NK-92 (cell line): ENCODE measurements around the gene ADD3.
"Not testable (repeated sequence)": the region's sequence is repeated elsewhere in the genome, so short reads cannot be mapped to it uniquely, and the experiment has no call there.

Experiments
- DNase-seq: peaks from one replicate; lab custom pipeline; 2025; ENCODE audit not compliant: unreplicated experiment; lab: John Stamatoyannopoulos, UW

ADD3 gene

DNA sequence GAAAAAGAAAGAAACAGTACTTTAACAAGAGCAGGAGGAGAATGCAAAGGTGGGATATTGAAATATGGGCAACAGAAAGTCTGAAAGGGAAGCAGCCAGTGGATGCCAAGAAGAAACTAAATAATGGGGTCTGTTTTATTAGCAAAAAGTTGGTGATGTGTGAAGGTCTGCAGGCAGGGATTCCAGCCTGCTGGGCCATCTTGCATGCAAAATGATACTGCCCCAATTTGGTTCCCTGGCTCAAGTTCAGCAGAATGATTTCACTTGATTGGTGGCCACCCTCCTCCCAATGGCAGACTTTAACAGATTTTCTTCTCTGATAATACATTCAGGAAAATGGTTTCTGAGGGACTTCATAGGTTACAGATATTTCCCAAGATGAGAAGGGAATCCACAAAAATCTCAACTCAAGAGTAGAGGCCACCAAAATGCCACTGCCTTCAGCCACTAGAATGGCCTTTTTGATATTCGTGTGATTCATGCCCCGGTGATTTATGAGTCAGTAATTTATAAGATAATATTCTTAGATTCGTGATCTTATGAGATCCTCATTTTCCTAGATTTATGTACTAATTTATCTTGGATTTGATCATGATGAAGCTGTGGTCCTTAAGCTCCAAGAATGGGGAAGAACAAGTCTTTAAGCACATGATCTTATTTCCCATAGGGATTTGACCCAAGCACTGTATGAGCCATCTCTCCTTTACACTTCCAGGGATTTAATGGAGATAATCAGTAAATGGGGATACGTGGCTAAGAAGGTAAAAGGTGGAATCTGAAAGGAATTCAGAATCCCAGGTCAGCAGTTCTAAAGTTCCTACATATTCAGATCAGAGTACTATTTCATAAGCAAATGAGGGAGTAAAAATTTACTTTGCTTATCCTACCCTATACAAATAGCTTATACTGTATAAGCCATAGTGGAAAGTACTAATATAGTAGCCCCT is 32.3 kb upstream of the ADD3 start:
- DNase-seq: no peak

DNA sequence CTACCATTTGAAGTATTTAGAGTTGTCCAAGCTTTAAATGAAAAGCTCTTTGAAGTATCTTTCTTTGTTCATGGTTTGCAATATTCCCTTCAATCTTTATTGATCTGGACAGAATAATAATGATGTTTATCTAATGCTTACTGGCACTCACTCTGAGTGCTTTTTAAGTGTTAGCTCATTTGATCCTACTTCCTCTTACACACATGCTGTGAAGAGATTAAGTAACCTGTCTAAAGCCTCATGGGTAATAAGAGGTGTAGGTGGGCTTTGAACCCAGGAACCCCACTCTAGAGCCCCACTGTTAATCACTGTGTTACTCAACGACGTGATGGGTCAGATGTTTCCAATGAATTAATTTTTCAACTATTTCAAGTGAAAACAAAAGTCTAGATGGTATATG is 31.1 kb upstream of the ADD3 start:
- no peak for DNase-seq

DNA sequence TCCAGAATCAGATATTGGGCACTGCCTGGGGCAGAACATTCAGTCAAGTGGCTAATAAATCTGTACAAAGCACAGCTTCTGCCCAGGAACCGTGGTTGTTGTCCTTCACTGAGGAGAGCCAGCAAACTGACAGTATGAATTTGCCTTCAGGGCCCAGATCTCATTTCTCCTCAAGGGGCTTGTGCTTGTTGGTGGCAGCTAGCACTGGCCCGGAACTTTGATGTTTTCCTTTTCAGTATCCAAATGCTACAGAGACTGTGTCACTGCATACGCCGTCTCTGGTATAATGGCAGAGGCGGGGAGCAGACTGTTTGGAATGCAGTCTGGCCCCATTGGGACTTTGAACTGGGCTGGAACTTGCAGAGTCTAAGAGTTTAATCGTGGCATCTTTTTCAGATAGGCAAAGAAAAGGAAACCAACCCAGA is 30.4 kb upstream of the ADD3 start:
- no peak for DNase-seq

DNA sequence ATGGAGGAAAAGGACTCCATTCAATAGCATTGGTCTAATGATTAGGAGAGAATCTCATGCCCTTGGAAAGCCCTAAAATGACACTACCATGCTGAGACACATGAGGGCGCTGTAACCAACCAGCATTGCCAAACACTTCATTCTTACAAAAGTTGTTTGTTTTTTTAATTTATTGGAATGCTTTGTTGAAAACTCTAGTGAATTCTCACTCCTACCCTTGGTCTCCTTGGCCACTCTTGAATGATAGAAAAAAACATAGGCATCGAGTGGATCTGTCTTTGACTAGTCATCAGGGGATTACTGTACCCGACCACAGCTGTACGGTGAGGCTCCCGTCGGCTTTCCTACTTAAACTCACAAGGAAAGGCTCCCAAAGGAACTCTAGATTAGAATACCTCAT is 29.3 kb upstream of the ADD3 start:
- DNase-seq: no peak

DNA sequence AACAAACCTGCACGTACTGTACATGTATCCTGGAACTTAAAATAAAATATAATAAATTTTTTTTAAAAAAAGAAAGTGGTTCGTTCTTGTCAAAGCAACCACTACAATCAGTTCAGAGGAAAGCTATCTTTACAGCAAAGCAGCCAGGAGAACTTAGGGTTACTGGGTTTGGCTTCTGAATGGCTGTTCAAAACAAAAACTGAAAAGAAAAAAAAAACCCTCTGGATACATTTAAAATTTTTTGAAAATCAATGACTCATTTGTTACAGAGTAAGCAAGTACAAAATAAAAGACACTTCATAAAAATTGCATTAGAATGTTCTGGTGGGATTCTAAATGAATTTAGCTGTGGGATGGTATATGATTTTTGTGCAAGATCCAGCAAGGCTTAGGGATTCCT is 28.6 kb upstream of the ADD3 start:
- DNase-seq: no peak

DNA sequence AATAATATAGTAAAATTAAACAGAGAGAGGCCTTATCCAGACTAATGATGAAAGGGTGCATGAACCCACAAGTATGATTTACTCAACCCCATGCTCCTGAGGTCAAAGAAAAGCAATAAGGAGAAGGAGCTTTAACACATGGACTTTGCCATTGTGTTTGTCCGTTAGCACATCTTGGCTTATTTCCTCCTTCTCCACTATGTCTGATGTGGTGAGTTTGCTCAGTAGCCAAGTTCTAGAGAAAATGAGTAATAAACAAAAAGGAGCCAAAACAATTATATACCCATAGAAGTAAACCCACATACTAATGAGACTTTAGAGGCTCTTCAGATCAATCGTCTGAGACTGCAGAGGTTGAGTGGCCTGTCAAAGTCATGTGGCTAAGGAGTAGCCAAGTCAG is 26.1 kb upstream of the ADD3 start:
- no peak for DNase-seq

DNA sequence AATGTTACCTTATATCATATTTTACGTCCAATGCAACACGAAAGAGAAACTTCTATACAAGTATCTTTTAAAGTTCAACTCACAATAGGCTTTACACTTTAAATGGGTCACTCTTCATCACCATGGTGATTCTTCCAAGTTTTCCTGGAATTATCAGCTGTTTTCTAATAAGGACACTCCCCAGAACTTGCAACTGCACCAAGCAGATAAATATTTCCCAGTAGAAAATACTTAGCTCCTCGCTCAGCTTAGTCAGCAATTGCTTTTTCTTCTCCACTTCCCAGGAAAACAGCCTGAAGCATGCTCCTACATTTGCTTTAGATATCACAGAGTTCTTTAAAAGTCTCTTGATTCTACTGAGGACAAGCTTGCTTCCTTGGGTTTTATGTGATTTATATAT is 25.7 kb upstream of the ADD3 start:
- no peak for DNase-seq

DNA sequence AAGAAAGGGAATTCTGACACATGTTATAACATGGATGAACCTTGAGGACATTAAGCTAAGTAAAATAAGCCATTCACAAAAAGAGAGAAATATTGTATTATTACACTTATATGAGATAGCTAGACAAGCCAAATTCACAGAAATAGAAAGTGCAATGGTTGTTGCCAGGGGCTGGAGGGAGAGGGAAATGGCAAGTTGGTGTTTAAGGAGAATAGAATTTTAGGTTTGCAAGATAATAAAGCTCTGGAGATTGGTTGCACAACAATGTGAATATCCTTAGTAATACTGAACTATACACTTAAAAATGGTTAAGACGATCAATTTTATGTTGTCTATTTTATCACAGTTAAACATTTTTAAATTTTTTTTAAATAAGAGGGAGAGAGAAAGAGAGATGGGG is 25.0 kb upstream of the ADD3 start:
- DNase-seq: no peak

DNA sequence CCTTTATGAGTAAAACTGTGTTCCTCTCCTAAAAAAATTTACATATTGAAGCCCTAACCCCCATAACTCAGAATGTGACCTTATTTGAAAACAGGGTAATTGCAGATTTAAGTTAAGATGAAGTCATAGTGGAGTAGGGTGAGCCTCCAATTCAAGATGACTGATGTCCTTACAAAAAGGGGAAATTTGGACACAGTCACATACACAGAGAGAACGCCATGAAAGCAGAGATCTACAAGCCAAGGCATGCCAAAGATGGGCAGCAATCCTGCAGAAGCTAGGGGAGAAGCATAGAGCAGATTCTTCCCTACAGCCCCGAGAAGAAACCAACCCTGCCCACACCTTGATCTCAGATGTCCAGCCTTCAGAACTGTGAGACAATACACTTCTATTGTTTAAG is 23.8 kb upstream of the ADD3 start:
- DNase-seq: no peak

DNA sequence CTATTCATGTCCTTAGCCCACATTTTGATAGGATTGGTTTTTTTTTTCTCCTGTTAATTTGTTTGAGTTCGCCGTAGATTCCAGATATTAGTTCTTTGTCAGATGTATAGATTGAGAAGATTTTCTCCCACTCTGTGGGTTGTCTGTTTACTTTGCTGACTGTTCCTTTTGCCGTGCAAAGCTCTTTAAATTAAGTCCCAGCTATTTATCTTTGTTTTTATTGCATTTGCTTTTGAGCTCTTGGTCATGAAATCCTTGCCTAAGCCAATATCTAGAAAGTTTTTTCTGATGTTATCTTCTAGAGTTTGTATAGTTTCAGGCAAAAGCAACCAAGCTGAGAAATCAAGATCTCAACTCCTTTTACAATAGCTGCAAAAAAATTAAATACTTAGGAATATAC is 22.0 kb upstream of the ADD3 start:
- not testable (repeated sequence) for DNase-seq

DNA sequence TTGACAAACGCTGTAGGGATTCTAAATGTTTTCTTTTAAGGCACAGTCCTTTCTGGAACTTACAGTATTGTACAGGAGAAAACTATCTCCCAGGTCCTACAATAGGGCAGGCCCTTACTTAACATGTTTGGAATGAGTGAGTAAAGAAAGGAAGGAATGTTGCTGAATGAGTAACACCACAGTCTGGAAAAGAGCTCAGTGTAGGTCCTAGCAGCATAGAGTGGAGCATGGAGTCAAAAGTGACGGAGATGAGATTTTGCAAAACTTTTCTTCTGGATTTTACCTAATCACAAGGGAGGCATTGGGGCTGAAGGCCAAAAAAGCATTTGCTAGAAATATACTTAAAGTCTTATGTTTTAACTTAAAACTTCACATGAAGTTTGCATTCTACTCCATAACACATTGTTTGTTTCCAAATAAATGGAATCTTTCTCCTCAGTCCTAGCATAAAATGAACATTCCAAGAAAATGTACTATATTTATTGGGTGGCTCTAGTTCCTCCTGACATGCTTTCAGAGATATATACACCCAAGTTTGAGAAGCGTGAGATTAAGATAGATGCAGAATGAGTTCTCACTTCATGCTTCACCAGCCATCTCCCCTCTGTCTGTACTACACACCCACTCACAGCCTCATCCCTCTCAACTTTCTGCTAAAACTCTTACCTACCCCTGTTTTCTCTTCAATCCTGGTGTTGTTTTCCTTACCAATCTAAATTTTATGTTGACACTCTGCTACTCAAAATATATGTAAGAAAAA is 20.2 kb upstream of the ADD3 start:
- no peak for DNase-seq

DNA sequence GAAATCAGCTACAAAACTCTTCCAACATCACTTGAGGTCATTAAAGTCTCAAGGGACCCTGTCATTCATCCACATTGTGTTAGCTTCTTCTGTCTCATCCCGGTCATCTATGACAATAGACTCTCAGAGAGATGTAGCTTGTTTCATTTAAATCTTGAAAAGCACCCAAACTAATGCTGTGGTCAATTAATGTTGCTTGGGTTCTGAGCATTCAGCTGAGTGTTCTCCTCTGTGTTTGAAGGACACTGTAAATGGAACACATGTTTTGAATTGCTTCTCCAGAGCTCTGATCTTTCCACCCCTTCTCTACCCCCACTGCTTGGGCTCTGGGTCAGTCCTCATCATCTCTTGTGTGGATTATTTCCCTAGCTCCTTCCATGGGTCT is 19.6 kb upstream of the ADD3 start:
- no peak for DNase-seq

DNA sequence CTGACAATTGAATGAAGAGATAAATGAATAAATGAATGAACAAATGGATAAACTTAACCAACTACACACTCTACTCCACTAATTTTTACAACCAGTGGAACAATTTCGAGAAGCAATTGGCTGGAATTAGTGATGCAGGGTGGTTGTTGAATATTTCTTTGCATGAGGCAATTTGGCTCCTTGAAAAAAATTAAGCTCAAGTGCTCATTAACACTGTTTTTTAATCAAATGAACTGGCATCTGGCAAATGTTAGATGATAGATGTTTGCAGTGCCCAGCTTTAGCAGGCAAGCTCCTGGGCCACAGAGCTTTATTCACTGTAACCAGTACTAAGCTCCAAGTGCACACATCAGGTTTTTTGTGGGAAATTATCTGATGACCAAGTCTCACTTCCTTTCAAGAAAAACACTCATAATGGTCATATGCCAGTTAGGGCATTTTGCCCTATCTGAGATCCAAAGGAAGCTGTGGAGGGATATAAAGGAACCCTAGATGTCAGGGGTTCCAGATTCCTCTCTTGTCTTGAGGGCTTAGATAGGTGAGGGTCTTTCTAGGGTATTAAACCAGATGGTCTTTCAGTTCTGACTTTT is 16.4 kb upstream of the ADD3 start:
- no peak for DNase-seq

DNA sequence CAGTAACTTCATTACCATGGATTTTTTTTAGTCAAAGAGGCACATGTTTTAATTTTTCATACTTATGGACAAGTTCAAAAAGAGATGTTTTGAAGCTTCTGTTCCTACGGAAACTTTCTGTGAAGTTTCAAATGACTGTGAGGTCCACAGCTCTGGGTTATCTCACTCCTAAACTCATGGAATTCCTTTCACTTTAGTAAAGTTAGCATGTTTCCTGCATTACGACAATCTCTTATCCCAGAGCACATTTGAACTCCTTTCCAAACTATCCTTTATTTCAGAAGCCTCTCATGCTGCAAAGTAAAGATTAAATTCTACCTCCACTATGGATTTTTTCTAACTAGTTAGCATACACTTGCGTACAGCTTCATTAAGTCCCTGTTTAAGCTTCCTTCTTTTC is 15.3 kb upstream of the ADD3 start:
- no peak for DNase-seq

DNA sequence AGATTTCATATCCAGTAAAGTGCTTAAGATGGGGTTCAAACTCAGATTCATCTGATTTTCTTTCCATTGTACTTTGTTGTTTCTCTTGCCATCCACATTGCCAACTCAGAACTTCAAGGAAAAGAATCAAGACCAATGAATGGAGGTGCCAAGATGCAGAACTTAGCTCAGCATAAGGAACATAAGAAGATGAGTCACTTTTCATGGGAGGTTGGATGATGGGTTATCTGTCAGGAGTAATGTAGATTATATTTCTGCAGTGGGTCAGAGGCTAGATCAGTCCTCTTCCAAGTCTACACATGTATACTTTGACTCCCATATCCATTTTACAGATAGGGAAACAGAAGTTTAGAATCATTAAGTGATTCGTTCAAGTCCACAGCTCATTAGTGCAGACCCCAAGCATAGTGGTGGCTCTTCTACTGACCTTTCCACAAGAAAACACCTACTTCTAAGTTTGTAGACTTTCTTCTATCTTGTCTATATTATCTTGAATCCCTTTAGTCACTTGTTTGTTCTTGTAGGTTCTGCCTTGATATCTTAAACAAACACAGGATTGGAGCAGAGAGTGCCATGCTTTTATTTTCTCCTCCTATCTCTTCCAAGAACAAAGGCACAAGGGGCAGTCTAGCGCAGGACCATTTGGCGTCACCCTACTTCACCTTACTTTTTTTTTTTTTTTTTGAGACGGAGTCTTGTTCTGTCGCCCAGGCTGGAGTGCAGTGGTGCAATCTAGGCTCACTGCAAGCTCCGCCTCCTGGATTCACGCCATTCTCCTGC is 14.0 kb upstream of the ADD3 start:
- no peak for DNase-seq

DNA sequence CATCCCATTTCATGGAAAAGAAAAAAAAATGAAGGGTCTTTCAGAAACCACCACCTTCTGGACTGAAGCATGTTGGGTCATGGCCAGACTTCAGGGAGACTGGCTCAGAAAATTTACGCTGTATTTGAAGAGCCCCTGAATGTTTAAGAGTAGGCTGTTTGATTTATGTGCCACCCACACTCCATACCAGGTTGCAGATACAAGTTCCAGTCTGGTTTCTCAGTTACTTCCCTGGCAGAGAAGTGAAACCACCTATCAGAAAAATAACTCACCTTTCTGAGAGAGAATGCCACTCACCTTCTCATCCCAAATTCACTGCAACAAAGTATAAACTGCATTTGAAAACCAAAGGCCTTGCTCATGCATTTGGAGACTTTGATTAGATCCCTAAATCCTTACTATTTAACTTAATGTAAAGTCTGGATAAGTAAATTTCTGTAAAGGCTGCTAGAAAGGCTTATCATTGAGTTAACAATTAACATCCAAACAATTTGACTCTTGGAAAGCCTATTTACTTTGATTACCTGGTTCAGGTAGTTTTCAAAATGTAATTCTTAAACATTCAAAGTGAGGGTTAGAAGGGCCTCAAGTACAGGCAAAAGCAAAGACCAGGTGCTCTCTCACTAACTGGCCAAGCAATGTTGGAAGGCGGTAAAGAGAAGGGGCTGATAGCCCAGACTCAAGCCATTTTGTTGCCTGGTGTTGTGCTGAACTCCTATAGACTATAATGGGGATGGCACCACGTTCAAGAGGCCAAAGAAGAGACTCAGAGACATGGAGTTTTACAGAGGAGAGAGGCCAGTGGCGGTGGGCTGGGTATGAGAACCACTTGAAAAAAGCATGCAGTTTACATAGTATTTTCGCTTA is 12.8 kb upstream of the ADD3 start:
- DNase-seq: no peak

DNA sequence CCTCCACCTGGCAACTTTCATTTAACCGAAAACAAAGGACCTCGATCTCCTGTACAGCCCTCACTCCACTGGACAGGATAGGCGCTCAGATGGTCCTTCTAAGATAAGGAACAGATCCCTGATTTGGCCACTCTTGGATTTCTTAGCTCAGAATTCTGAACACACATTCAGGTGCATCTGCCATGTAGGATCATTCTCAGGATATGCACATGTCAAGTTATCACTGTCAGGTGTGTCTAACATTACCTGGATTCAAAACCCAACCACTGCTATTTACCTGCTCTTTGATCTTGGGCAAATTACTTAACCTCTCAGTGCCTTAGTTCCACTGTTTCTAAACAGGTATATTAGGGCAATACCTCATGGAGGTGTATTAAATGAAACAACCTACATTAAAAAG is 12.2 kb upstream of the ADD3 start:
- no peak for DNase-seq

DNA sequence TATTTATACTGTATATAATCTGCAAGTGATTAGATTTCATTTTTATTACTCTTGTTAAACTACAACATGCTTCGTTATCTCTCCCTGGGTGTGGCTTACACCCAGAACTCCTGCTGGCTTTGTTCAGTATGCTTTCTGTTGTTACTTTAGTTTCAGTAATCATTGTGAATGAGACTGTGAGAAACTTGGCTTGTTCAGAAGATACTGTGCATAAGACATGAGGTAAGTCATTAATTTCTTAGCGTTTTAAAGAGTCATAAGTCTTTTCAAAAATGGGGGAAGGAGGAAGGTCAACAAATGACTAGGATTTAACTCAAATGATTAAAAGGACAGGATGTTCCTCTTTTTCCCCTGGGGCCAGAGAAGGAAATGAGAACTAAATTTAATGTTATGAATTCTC is 11.6 kb upstream of the ADD3 start:
- no peak for DNase-seq

DNA sequence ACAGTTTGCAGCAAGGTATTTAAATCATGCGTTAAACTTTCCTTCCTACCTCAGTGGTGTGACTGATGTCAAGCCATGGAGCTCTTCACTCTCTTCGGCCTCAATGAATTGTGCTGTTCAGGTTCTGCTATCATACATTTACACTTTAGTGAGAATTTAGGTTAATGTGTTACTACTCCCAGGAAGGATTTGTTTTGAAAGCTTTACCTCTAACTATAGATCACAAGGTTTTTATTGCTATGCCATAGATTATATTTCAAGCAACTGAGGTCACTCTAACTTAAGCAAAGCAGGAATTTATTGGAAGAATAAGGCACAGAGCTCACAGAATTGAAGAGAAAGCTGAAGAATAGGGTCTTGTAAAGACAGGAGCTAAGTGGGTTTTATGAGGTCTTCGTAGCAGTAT is 11.0 kb upstream of the ADD3 start:
- DNase-seq: no peak

DNA sequence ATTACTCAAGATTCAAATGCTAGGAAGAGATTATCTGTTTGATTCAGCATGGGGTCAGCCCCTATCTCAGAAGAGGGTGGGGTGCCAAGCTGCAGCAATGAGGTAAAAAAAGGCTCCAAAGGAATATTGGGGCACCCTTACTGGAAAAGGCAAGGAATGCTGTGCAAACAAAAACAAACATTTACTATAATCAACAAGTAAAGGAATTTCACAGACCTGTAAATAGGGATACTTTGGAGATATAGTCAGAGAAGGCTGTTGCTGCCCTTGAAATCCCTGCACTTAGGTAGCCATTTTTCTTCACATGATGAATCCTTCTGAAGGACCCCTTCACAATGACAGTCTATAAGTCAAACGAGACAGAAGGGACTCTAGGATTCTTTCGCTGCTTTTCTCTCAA is 10.6 kb upstream of the ADD3 start:
- DNase-seq: no peak
